IMR-90 (cell line): Measurements from ENCODE around the gene ERC2. TPM values are rescaled to one million over a fixed set of nuclear protein-coding genes. Genes with fewer than 3 reads are reported as not detected.

ENCODE experiments used
- ATAC-seq: fragments of 200-7000 bp; cut with Tn5 transposase; 2 replicates; pipeline ENCODE4 v1.9.1; 2020; ENCODE audit warnings: low read depth, mild to moderate bottlenecking, moderate library complexity
- BruUV-seq: library from RNA; stranded (reverse); fragments of 400-500 nt; replicated peaks from 2 replicates; lab custom pipeline; 2021; lab: Mats Ljungman, UMichigan
- CTCF ChIA-PET: fragments of 300-600 bp; formaldehyde crosslinking; extraction: SDS; loops from one replicate; lab custom pipeline; 2021; ENCODE audit warnings: antibody characterized with exemption; lab: Yijun Ruan, JAX
- POLR2A ChIA-PET: fragments of 300-600 bp; sonication (Branson Sonifier 250); formaldehyde crosslinking; loops from one replicate; lab custom pipeline; 2022; ENCODE audit warnings: antibody characterized with exemption; ENCODE audit not compliant: unreplicated experiment; lab: Charles Lee
- DNase-seq: peaks from one replicate; pipeline ENCODE4 v3.0.0; 2013
- H2AFZ ChIP-seq: replicated peaks from 2 replicates; pipeline ENCODE3; 2013; ENCODE audit warnings: low read length, mild to moderate bottlenecking; ENCODE audit not compliant: poor library complexity
- H2AK5ac ChIP-seq: 2 replicates; pipeline ENCODE4 v1.6.1; 2013; ENCODE audit warnings: low read depth, low read length, inconsistent platforms
- H2AK9ac ChIP-seq: replicated peaks from 2 replicates; pipeline ENCODE3; 2013; ENCODE audit warnings: mild to moderate bottlenecking, low read depth, low read length, moderate library complexity; ENCODE audit not compliant: poor library complexity
- H2BK120ac ChIP-seq: 2 replicates; pipeline ENCODE4 v1.6.1; 2013; ENCODE audit warnings: low read depth, low read length, inconsistent platforms
- H2BK15ac ChIP-seq: 3 replicates; pipeline ENCODE4 v1.6.1; 2013; ENCODE audit warnings: low read depth, low read length, inconsistent platforms
- H2BK20ac ChIP-seq: 2 replicates; pipeline ENCODE4 v1.6.1; 2013; ENCODE audit warnings: low read depth, mild to moderate bottlenecking, inconsistent platforms, low read length, moderate library complexity
- H2BK5ac ChIP-seq: 2 replicates; pipeline ENCODE4 v1.6.1; 2013; ENCODE audit warnings: mild to moderate bottlenecking, low read depth, low read length, inconsistent platforms; ENCODE audit not compliant: poor library complexity, severe bottlenecking
- H3K14ac ChIP-seq: replicated peaks from 2 replicates; pipeline ENCODE4 v1.6.1; 2013; ENCODE audit warnings: low read depth, low read length, inconsistent platforms
- H3K18ac ChIP-seq: 2 replicates; pipeline ENCODE4 v1.6.1; 2013; ENCODE audit warnings: low read depth, low read length, control low read depth
- H3K23ac ChIP-seq: 2 replicates; pipeline ENCODE4 v1.6.1; 2013; ENCODE audit warnings: low read depth, low read length, inconsistent platforms
- H3K27ac ChIP-seq: 2 replicates; pipeline ENCODE4 v1.5.1; 2013; ENCODE audit warnings: mild to moderate bottlenecking, control low read depth, low read length; ENCODE audit not compliant: insufficient read depth
- H3K27me3 ChIP-seq: 2 replicates; pipeline ENCODE4 v1.6.1; 2013; ENCODE audit warnings: low read length; ENCODE audit not compliant: control insufficient read depth, insufficient read depth
- H3K36me3 ChIP-seq: 2 replicates; pipeline ENCODE4 v1.6.1; 2013; ENCODE audit warnings: low read length, mixed read lengths; ENCODE audit not compliant: control insufficient read depth, insufficient read depth
- H3K4ac ChIP-seq: 2 replicates; pipeline ENCODE4 v1.6.1; 2013; ENCODE audit warnings: low read depth, low read length, inconsistent platforms
- H3K4me1 ChIP-seq: 2 replicates; pipeline ENCODE4 v1.6.1; 2013; ENCODE audit warnings: low read length, mixed read lengths; ENCODE audit not compliant: control insufficient read depth, insufficient read depth
- H3K4me2 ChIP-seq: 2 replicates; pipeline ENCODE4 v1.6.1; 2013; ENCODE audit warnings: low read depth, mild to moderate bottlenecking, control low read depth, low read length, moderate library complexity
- H3K4me3 ChIP-seq: 2 replicates; pipeline ENCODE4 v1.5.1; 2013; ENCODE audit warnings: low read depth, mild to moderate bottlenecking, control low read depth, low read length, moderate library complexity; ENCODE audit not compliant: insufficient read depth
- H3K56ac ChIP-seq: 2 replicates; pipeline ENCODE4 v1.6.1; 2013; ENCODE audit warnings: low read length, inconsistent platforms; ENCODE audit not compliant: insufficient read depth; ENCODE audit errors: extremely low read depth
- H3K79me1 ChIP-seq, 2 experiments: 2 replicates each; pipeline ENCODE4 v1.6.1; 2013; ENCODE audit warnings: low read length in 2 of 2, inconsistent platforms in 1 of 2, low read depth in 1 of 2
- H3K9ac ChIP-seq: 2 replicates; pipeline ENCODE4 v1.6.1; 2013; ENCODE audit warnings: low read depth, low read length, control low read depth
- H3K9me1 ChIP-seq: 2 replicates; pipeline ENCODE4 v1.6.1; 2013; ENCODE audit warnings: low read length, inconsistent platforms; ENCODE audit not compliant: insufficient read depth
- H3K9me3 ChIP-seq: 2 replicates; pipeline ENCODE4 v1.6.1; 2013; ENCODE audit warnings: low read length; ENCODE audit not compliant: control insufficient read depth, insufficient read depth
- H4K20me1 ChIP-seq: 2 replicates; pipeline ENCODE4 v1.6.1; 2013; ENCODE audit warnings: low read length, inconsistent platforms; ENCODE audit not compliant: insufficient read depth
- H4K5ac ChIP-seq: 2 replicates; pipeline ENCODE4 v1.6.1; 2013; ENCODE audit warnings: mild to moderate bottlenecking, low read depth, low read length, control low read depth
- H4K8ac ChIP-seq, 2 experiments: 2 replicates each; pipeline ENCODE4 v1.6.1; 2013; ENCODE audit warnings: low read depth in 2 of 2, low read length in 2 of 2, control low read depth in 1 of 2, inconsistent platforms in 1 of 2
- H4K91ac ChIP-seq: 2 replicates; pipeline ENCODE4 v1.6.1; 2013; ENCODE audit warnings: low read depth, low read length, inconsistent platforms; ENCODE audit not compliant: insufficient read depth
- BHLHE40 ChIP-seq: fragments of 150-350 bp; IDR thresholded peaks from 2 replicates; pipeline ENCODE4 v1.6.1; 2016; ENCODE audit warnings: mild to moderate bottlenecking, low read depth, low read length
- CHD1 ChIP-seq: IDR thresholded peaks from 2 replicates; pipeline ENCODE4 v1.6.1; 2012; ENCODE audit warnings: low read depth, low read length, improper control_type of control experiment
- MAFK ChIP-seq: IDR thresholded peaks from 2 replicates; pipeline ENCODE4 v1.6.1; 2012; ENCODE audit warnings: low read depth, low read length, improper control_type of control experiment
- MAZ ChIP-seq: IDR thresholded peaks from 2 replicates; pipeline ENCODE4 v1.6.1; 2012; ENCODE audit warnings: low read depth, mild to moderate bottlenecking, low read length, improper control_type of control experiment, moderate library complexity, borderline replicate concordance
- NFE2L2 ChIP-seq: fragments of 150-350 bp; IDR thresholded peaks from 2 replicates; pipeline ENCODE4 v1.6.1; 2016; ENCODE audit warnings: low read depth, mild to moderate bottlenecking, low read length
- WGBS, 2 experiments: methylation state at CpG; one replicate each; pipeline versions ENCODE4 v1.1.5 to v1.1.7; 2013; ENCODE audit warnings: missing lambda C conversion rate in 2 of 2; ENCODE audit not compliant: insufficient read length in 1 of 2; ENCODE audit errors: extremely low coverage in 2 of 2; 5-methylcytosine and 5-hydroxymethylcytosine counted together
- dilution Hi-C: fragments of 300-500 bp; cut with HindIII; formaldehyde crosslinking; loops from one replicate; pipeline ENCODE4 v1.14.3; 2018; ENCODE audit warnings: low sequenced_read_pairs; ENCODE audit not compliant: unreplicated experiment
- in situ Hi-C: fragments of 300-500 bp; cut with MboI; formaldehyde crosslinking; loops from 3 replicates; pipeline ENCODE4 v1.14.3; 2019; ENCODE audit warnings: low sequenced_read_pairs, inconsistent platforms, mixed read lengths
- intact Hi-C: fragments of 100-400 bp; cut with micrococcal nuclease; formaldehyde crosslinking; loops from 2 replicates; pipeline ENCODE4 v1.10.0; 2022
- polyA plus RNA-seq, 3 experiments: library from polyadenylated mRNA; depleted of rRNA; stranded (reverse); fragments of >200 nt; gene quantifications; 2 replicates each; pipeline ENCODE4 v1.2.3, GENCODE V29; 2012; ENCODE audit warnings: low replicate concordance in 1 of 3
- total RNA-seq: library from RNA; depleted of rRNA; stranded (reverse); fragments of >200 nt; gene quantifications from 2 replicates; pipeline ENCODE4 v1.2.3, GENCODE V29; 2012

The ERC2 gene
- total and polyA plus RNA-seq, 2 of the 4 experiments (the other 2 are of a cell fraction), result 0.17 to 0.18 TPM

GRCh38 chr3:55562700-55563099 is 905.6 kb downstream of the ERC2 start:
- H3K4me1 ChIP-seq, result peaks cover 8% of the 10 kb centered on the region
- H4K20me1 ChIP-seq, result no peaks in the 10 kb centered on the region
- no peak overlapping the region for H2AFZ ChIP-seq
- H4K5ac ChIP-seq, result no peak overlapping the region
- no CpG with 5 or more reads among the region's 1 CpG for WGBS, 2 experiments
- H2BK120ac ChIP-seq, result no peak overlapping the region
- H3K4me2 ChIP-seq, result no peak overlapping the region
- TF ChIP-seq MAZ (no peak), CHD1 (no peak), MAFK (no peak), NFE2L2 (no peak), BHLHE40 (no peak)
- no peak overlapping the region for H3K4ac ChIP-seq
- H2BK15ac ChIP-seq, result no peak overlapping the region
- DNase-seq (no peak), ATAC-seq (no peak)
- no peak overlapping the region for H2AK5ac ChIP-seq
- H2BK20ac ChIP-seq, result no peak overlapping the region
- H4K8ac ChIP-seq, result no peak overlapping the region
- peaks cover 4% of the 10 kb centered on the region; the same call in 1 of the 2 replicates for H3K9me1 ChIP-seq
- H3K27me3 ChIP-seq, result no peaks in the 10 kb centered on the region
- no peaks in the 10 kb centered on the region for H3K36me3 ChIP-seq
- in situ Hi-C loops (no loop called here), intact Hi-C loops (no loop called here), dilution Hi-C loops (no loop called here)
- H4K91ac ChIP-seq, result no peak overlapping the region
- H3K27ac ChIP-seq, result no peak overlapping the region
- CTCF ChIA-PET, result no interaction called here
- H3K14ac ChIP-seq, result no peak overlapping the region
- H3K9ac ChIP-seq, result no peak overlapping the region
- H3K56ac ChIP-seq, result no peak overlapping the region
- POLR2A ChIA-PET, result no interaction called here
- no peak overlapping the region for H2AK9ac ChIP-seq
- no peaks in the 10 kb centered on the region for H3K79me1 ChIP-seq
- no TSS peak for BruUV-seq
- H3K23ac ChIP-seq, result no peak overlapping the region
- no peak overlapping the region for H3K18ac ChIP-seq
- no peak overlapping the region for H3K4me3 ChIP-seq
- H2BK5ac ChIP-seq, result no peak overlapping the region
- H3K9me3 ChIP-seq, result no peaks in the 10 kb centered on the region
